Measurements from ENCODE around the gene RCSD1.

DNA sequence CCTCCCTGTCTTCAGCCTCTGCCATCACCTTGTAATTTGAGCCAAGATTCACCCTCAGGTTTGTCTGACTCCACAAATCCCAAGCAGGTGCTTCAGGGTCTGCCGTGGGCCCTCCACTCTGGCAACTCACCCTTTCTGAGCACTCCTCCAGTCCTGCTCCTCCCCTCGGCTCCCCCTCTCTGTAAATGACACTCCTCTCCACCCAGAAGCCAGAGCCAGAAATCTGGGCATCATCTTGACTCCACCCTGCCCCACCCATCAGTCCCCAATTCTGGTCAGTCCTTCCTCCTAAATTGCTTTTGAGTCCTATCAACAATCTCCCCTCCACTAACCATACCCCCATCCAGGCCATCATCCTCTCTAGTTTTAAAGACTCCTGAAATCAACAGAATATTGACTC, 40.5 kb downstream of the RCSD1 start:
- TF ChIP-seq, protein P1, sequence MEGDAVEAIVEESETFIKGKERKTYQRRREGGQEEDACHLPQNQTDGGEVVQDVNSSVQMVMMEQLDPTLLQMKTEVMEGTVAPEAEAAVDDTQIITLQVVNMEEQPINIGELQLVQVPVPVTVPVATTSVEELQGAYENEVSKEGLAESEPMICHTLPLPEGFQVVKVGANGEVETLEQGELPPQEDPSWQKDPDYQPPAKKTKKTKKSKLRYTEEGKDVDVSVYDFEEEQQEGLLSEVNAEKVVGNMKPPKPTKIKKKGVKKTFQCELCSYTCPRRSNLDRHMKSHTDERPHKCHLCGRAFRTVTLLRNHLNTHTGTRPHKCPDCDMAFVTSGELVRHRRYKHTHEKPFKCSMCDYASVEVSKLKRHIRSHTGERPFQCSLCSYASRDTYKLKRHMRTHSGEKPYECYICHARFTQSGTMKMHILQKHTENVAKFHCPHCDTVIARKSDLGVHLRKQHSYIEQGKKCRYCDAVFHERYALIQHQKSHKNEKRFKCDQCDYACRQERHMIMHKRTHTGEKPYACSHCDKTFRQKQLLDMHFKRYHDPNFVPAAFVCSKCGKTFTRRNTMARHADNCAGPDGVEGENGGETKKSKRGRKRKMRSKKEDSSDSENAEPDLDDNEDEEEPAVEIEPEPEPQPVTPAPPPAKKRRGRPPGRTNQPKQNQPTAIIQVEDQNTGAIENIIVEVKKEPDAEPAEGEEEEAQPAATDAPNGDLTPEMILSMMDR (IDR thresholded peaks at IDR 0.05): no peak
- TF ChIP-seq POLR2A (IDR thresholded peaks at IDR 0.05): no peak

Measured in uterus (tissue), 2 donors.